Skeletal muscle satellite cell (primary cell): ENCODE measurements around the gene SIN3B.

Experiments used
- H3K27me3 ChIP-seq: 2 replicates; pipeline ENCODE4 v1.7.0; 2013; ENCODE audit warnings: low read length; ENCODE audit not compliant: control insufficient read depth, insufficient read depth
- H3K36me3 ChIP-seq: 2 replicates; pipeline ENCODE4 v1.7.0; 2013; ENCODE audit warnings: mild to moderate bottlenecking, control low read depth, low read length; ENCODE audit not compliant: insufficient read depth
- H3K4me1 ChIP-seq: 2 replicates; pipeline ENCODE4 v1.7.0; 2013; ENCODE audit warnings: low read length; ENCODE audit not compliant: control insufficient read depth, insufficient read depth
- H3K4me2 ChIP-seq: 2 replicates; pipeline ENCODE4 v1.7.0; 2013; ENCODE audit warnings: mild to moderate bottlenecking, low read length
- H3K4me3 ChIP-seq: 2 replicates; pipeline ENCODE4 v1.7.0; 2013; ENCODE audit warnings: low read length
- H3K9ac ChIP-seq: 2 replicates; pipeline ENCODE4 v1.7.0; 2013; ENCODE audit warnings: mild to moderate bottlenecking, low read depth, low read length, moderate library complexity
- H3K9me3 ChIP-seq: replicated peaks from 2 replicates; pipeline ENCODE4 v1.7.0; 2013; ENCODE audit warnings: mild to moderate bottlenecking, control low read depth, low read length

SIN3B gene

DNA sequence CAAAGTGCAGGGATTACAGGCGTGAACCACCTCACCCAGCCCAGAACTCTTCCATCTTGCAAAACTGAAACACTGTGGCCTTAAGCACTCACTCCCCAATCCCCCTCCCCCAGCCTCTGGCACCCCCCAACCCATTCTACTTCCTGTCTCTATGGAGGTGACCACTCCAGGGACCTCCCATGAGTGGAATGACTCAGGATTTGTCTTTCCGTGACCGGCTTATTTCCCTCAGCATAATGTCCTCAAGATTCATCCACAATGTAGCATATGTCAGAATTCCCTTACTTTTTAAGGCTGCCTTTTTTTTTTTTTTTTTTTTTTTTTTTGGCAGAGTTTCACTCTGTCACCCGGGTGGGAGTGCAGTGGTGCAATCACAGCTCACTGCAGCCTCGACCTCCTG, 56.0 kb downstream of the SIN3B start:
- peaks cover 12% of the 10 kb centered on the region for H3K4me1 ChIP-seq
- no peak overlapping the region for H3K9ac ChIP-seq
- H3K27me3 ChIP-seq, result peaks cover 3% of the 10 kb centered on the region
- H3K4me2 ChIP-seq, result no peak overlapping the region
- peaks cover 9% of the 10 kb centered on the region for H3K9me3 ChIP-seq
- H3K4me3 ChIP-seq, result no peak overlapping the region
- peaks cover 4% of the 10 kb centered on the region for H3K36me3 ChIP-seq

DNA sequence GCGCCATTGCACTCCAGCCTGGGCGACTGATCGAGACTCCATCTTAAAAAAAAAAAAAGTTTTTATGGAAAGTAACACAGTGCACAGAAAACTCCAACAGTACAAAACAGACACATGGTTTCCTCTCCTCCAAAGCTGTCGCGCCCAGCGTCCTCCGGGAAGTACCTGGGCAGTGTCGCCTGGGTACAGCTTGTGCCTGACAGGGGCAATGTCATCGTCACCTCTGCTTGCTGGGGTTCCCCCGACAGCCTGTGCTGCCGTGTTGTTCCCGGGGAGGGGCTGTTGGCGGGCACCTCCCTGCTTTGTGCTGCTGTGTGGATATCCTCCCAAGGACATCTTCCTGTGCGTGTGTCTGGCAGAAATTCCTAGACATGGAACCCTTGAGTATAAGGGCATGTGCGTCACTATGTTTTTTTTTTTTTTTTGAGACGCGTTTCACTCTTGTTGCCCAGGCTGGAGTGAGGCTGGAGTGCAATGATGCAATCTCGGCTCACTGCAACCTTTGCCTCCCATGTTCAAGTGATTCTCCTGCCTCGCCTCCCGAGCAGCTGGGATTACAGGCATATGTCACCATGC, 57.2 kb downstream of the SIN3B start:
- Histone ChIP-seq H3K9me3 (peaks cover 4% of the 10 kb centered on the region), H3K4me1 (peaks cover 12% of the 10 kb centered on the region), H3K4me3 (no peak overlapping the region), H3K9ac (no peak overlapping the region), H3K36me3 (no peaks in the 10 kb centered on the region), H3K27me3 (peaks cover 3% of the 10 kb centered on the region), H3K4me2 (no peak overlapping the region)

DNA sequence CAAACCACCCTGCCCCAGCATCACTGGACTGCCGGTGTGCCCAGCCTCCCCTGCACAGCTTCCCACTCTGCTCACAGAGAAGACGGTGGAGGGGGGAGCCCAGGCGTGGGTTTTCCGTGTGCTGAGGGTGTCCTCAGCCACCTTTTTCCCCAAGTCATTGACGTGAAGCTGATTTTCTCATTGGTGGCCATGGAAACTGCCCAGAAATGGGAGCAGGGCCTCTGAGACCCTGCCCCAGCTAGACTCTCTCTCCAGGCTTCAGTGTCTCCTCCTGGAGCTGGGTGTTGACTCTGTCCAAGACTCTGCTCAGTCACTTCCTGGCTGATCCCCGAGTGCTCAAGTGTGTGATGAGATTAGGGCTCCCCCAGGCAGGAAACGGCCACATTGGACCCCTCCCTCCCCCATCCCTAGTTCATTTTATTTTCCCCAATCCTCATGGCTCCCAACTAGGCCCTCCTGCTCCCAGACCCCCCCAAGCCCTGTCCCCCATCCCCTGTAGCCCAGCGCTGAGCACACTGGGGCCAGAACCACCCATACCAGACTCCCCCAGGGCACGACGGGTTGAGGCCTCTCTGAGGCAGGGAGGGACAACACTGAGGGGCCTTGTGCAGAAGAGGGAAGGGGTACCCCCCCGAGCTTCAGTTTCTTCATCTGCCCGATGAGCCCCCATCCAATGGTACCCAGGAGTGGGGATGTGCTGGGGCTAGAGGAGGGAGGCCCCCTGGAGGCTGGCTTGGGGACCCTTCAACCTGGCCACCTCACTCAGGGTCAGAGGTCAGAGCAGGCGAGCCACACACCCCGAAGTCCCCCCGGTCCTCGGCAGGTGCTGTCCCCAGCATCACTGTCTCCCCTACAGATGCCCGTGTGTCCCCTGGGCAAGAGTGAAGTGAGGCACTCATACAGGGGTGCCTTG, 58.4 kb downstream of the SIN3B start:
- H3K4me3 ChIP-seq, result no peak overlapping the region
- no peaks in the 10 kb centered on the region for H3K9me3 ChIP-seq
- no peak overlapping the region for H3K9ac ChIP-seq
- peaks cover 12% of the 10 kb centered on the region for H3K4me1 ChIP-seq
- H3K27me3 ChIP-seq, result peaks cover 5% of the 10 kb centered on the region
- no peak overlapping the region for H3K4me2 ChIP-seq
- H3K36me3 ChIP-seq, result no peaks in the 10 kb centered on the region

DNA sequence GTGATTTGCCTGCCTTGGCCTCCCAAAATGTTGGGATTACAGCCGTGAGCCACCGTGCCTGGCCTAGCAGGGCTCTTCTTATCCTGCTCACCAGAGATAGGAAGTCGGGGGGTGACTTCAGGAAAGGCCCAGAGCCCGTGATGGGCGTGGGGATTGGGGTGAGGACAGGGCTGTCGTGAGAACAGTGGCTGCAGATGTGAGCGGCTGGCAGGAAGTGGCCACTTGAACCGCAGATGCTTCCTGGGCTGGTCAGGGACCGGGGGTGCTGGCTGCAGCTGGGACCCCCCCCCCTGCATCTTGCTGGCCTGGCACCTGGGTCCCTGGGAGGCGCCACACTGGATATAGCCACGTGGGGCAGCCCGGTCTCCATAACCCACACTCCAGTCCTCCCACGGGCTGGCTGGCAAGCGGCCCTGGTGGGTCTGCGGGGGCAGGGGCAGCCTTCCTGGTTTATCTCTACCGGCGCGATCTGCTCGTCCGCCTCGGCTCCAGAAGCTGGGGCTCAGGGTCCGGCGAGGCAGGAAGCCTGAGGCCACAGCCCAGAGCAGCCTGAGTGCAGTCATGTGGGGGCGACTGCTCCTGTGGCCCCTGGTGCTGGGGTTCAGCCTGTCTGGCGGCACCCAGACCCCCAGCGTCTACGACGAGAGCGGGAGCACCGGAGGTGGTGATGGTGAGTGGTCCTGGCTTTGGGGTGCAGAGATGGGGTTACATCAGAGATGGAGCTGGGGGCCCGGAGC, 59.6 kb downstream of the SIN3B start, which contains the start of gene F2RL3:
Gene F2RL3 (plus strand): TSS at position 371 of the 737 bp plus-strand sequence. CDS start 191 bp downstream, at position 562.
- Histone ChIP-seq H3K4me1 (peaks cover 12% of the 10 kb centered on the region), H3K9ac (no peak within 1 kb of the TSS), H3K27me3 (peaks cover 17% of the 10 kb centered on the region), H3K36me3 (no peaks in the 10 kb centered on the region), H3K4me2 (peak within 1 kb of the TSS; percentile 65), H3K4me3 (no peak within 1 kb of the TSS), H3K9me3 (no peaks in the 10 kb centered on the region)

DNA sequence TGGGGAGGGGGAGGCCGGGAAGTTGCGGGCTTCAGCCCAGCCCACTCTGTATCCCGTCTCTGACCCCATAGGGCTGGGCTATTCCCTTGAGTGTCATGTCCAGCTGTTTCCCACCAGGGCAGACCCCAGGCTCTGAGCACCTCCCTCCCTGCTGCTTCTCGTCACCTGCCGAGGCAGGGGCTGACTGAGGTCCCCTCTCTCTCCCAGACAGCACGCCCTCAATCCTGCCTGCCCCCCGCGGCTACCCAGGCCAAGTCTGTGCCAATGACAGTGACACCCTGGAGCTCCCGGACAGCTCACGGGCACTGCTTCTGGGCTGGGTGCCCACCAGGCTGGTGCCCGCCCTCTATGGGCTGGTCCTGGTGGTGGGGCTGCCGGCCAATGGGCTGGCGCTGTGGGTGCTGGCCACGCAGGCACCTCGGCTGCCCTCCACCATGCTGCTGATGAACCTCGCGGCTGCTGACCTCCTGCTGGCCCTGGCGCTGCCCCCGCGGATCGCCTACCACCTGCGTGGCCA, 60.2 kb downstream of the SIN3B start:
- Histone ChIP-seq H3K4me2 (peak overlapping the region; percentile 65), H3K36me3 (no peaks in the 10 kb centered on the region), H3K4me1 (peaks cover 12% of the 10 kb centered on the region), H3K4me3 (no peak overlapping the region), H3K9ac (no peak overlapping the region), H3K9me3 (no peaks in the 10 kb centered on the region), H3K27me3 (peaks cover 19% of the 10 kb centered on the region)

DNA sequence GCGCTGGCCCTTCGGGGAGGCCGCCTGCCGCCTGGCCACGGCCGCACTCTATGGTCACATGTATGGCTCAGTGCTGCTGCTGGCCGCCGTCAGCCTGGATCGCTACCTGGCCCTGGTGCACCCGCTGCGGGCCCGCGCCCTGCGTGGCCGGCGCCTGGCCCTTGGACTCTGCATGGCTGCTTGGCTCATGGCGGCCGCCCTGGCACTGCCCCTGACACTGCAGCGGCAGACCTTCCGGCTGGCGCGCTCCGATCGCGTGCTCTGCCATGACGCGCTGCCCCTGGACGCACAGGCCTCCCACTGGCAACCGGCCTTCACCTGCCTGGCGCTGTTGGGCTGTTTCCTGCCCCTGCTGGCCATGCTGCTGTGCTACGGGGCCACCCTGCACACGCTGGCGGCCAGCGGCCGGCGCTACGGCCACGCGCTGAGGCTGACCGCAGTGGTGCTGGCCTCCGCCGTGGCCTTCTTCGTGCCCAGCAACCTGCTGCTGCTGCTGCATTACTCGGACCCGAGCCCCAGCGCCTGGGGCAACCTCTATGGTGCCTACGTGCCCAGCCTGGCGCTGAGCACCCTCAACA, 60.8 kb downstream of the SIN3B start:
- Histone ChIP-seq H3K4me2 (peak overlapping the region; percentile 65), H3K27me3 (peaks cover 21% of the 10 kb centered on the region), H3K4me1 (peaks cover 12% of the 10 kb centered on the region), H3K4me3 (no peak overlapping the region), H3K9me3 (no peaks in the 10 kb centered on the region), H3K9ac (no peak overlapping the region), H3K36me3 (no peaks in the 10 kb centered on the region)

DNA sequence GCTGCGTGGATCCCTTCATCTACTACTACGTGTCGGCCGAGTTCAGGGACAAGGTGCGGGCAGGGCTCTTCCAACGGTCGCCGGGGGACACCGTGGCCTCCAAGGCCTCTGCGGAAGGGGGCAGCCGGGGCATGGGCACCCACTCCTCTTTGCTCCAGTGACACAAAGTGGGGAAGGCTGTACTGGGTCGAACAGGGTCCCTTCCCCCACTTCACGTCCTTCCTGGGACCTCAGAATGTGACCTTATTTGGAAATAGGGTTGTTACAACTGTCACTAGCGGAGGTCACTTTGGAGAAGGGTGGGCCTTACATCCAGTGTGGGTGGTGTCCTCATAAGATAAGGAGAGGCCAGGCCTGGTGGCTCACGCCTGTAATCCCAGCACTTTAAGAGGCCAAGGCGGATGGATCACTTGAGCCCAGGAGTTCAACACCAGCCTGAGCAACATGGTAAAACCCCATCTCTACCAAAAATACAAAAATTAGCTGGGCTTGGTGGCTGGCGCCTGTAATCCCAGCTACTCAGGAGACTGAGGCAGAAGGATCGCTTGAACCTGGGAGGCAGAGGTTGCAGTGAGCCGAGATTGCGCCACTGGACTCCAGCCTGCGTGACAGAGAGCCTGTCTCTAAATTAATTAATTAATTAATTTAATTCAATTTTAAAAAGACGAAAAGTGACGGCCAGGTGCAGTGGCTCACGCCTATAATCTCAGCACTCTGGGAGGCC, 61.4 kb downstream of the SIN3B start:
- Histone ChIP-seq H3K27me3 (peaks cover 23% of the 10 kb centered on the region), H3K4me1 (peaks cover 12% of the 10 kb centered on the region), H3K4me3 (no peak overlapping the region), H3K9ac (no peak overlapping the region), H3K4me2 (no peak overlapping the region), H3K9me3 (no peaks in the 10 kb centered on the region), H3K36me3 (no peaks in the 10 kb centered on the region)

DNA sequence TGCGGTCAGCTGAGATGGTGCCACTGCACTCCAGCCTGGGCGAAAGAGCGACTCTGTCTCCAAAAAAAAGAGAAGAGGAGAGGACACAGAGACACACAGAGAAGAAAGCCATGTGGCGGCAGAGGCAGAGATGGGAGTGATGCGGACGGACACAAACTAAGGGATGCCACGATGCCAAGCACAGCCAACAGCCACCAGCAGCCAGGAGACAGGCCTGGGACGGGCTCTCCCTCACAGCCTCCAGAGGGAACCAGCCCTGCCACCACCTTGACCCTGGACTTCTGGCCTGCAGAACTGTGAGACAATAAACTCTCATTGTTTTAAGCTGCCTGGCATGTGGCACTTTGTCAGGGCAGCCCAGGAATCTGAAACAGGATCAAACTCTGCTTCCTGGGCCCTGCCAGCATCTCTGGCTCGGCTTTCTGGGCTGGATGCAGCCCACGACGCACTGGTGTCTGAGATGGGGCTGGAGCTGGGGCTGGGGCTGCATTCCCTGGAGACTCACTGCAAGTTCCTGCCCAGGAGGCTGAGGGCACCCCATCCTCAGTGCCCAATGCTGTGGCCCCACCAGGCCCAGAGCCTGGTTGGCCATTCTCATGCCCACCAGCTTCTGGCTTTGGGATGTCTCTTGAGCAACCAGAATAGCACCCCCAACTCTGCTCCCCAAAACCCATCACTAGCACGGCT, 62.6 kb downstream of the SIN3B start:
- Histone ChIP-seq H3K9me3 (no peaks in the 10 kb centered on the region), H3K4me2 (no peak overlapping the region), H3K27me3 (peaks cover 31% of the 10 kb centered on the region), H3K4me1 (peaks cover 19% of the 10 kb centered on the region), H3K4me3 (no peak overlapping the region), H3K9ac (no peak overlapping the region), H3K36me3 (no peaks in the 10 kb centered on the region)

DNA sequence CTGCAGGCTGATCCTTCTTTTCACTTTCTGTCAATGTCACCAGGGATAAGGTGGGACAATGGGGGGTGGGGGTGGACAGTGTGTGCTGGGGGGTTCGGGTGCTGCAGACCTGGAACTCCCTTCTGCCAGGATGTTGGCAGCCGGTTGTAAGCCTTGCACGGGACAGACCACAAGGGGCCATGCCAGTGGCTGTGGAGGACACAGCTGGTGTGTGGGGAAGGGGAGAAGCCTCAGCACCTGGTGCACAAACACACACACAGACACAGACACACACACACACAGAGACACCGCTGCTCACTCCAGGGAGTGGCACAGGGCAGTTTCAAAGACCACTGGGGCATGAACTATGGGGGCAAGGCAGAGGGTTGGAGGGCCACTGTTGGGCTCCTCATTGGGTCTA, 63.2 kb downstream of the SIN3B start:
- H3K27me3 ChIP-seq, result peaks cover 31% of the 10 kb centered on the region
- H3K9me3 ChIP-seq, result no peaks in the 10 kb centered on the region
- peaks cover 19% of the 10 kb centered on the region for H3K4me1 ChIP-seq
- H3K9ac ChIP-seq, result no peak overlapping the region
- no peaks in the 10 kb centered on the region for H3K36me3 ChIP-seq
- no peak overlapping the region for H3K4me2 ChIP-seq
- H3K4me3 ChIP-seq, result no peak overlapping the region

DNA sequence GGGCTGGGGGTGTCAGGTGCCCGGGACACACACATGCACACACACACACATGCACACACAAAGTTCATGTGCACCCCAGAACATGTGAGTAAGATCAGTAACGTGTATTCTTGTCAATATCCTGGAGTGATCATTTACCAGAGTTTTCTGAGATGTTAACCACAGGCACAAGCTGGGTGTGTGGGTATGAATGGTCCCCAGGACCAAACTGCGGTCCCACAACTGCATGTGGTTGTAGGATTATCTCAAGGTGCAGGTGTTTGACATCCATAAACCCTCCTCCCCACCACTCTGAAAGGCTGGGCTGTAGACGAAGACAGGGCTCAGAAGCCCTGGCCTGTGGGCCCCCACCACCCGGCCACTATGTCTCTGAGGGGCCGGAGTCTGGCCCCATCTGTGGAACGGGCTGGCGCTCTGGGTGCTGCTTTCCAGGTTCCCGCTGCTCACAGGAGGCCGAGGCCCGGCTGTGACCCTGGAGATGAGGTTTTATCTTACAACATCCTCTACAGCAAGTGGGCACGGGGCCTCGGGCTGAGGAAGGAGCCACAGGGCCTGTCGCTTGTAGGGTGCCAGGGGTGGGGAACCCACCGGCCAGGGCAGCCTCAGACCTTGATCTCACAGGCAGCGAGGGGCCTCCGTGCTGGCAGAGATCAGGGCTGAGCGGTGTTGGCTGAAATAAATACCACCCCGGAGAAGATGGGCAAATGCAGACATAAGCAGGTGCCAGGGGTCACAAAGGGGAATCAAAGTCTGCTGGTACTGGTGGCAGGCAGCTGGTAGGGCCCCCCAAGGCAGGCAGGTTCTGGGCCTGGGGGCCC, 63.9 kb downstream of the SIN3B start:
- H3K9me3 ChIP-seq, result no peaks in the 10 kb centered on the region

More for the DNA sequence above, 63.9 kb downstream of the SIN3B start:
- no peaks in the 10 kb centered on the region for H3K36me3 ChIP-seq
- H3K4me3 ChIP-seq, result no peak overlapping the region
- peaks cover 31% of the 10 kb centered on the region for H3K27me3 ChIP-seq
- peaks cover 19% of the 10 kb centered on the region for H3K4me1 ChIP-seq
- no peak overlapping the region for H3K4me2 ChIP-seq
- H3K9ac ChIP-seq, result no peak overlapping the region
